Type B pancreatic cell (in vitro differentiated cells): Measurements from ENCODE around the gene KCNK2. TPM values are rescaled to one million over a fixed set of nuclear protein-coding genes. Genes with fewer than 3 reads are reported as not detected.

Experiments used
- DNase-seq: peaks from one replicate; pipeline ENCODE4 v3.0.0; 2021; ENCODE audit warnings: mixed read lengths; ENCODE audit not compliant: unreplicated experiment; ENCODE audit errors: extremely low spot score
- H3K27ac Mint-ChIP-seq: 2 replicates; pipeline ENCODE4 v1.8.0; 2021; ENCODE audit warnings: mild to moderate bottlenecking, mixed read lengths
- H3K27me3 Mint-ChIP-seq: 2 replicates; pipeline ENCODE4 v1.8.0; 2021; ENCODE audit warnings: mixed read lengths
- H3K36me3 Mint-ChIP-seq: 2 replicates; pipeline ENCODE4 v1.8.0; 2021; ENCODE audit warnings: mixed read lengths
- H3K4me1 Mint-ChIP-seq: one replicate; pipeline ENCODE4 v1.8.0; 2021; ENCODE audit warnings: mixed read lengths; ENCODE audit not compliant: unreplicated experiment
- H3K4me3 Mint-ChIP-seq: 2 replicates; pipeline ENCODE4 v1.8.0; 2021; ENCODE audit warnings: mild to moderate bottlenecking, mixed read lengths
- H3K9me3 Mint-ChIP-seq: 2 replicates; pipeline ENCODE4 v1.8.0; 2021; ENCODE audit warnings: mixed read lengths
- total RNA-seq: library from RNA; stranded (reverse); gene quantifications from 2 replicates; pipeline ENCODE4 v1.2.1, GENCODE V29; 2021; ENCODE audit warnings: low replicate concordance
- TF ChIP-seq, protein P1 (sequence below): fragments of 200-600 bp; sonication (generic); conservative IDR thresholded peaks from 2 replicates; pipeline ENCODE4 v1.5.0; 2021; ENCODE audit warnings: antibody characterized with exemption, mild to moderate bottlenecking

The KCNK2 gene
- total RNA-seq, 1 donor from 2014 or later = 7.1 TPM

DNA sequence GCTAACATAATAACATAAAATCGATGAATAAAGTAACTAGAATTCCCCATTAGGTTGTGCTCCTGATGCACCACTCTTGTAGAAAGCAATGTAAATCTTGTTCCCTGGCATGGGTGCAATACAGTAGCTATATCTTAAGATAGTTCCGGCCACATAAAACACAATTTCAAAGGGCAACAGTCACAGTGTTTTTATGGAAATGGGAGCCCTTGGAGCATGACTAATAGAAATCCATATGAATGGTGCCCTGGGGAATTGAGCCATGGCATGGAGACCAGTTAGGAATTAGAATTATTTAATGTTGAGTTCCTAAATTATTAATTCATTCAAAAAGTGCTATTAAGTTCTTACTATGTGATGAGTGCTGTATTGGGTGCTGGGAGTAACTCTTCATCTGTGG lies 118.7 kb downstream of the KCNK2 start:
- no peaks in the 10 kb centered on the region for H3K27me3 Mint-ChIP-seq
- H3K36me3 Mint-ChIP-seq = no peaks in the 10 kb centered on the region
- no peaks in the 10 kb centered on the region for H3K9me3 Mint-ChIP-seq
- no peak overlapping the region for H3K4me3 Mint-ChIP-seq
- DNase-seq = no peak
- TF ChIP-seq, protein P1, sequence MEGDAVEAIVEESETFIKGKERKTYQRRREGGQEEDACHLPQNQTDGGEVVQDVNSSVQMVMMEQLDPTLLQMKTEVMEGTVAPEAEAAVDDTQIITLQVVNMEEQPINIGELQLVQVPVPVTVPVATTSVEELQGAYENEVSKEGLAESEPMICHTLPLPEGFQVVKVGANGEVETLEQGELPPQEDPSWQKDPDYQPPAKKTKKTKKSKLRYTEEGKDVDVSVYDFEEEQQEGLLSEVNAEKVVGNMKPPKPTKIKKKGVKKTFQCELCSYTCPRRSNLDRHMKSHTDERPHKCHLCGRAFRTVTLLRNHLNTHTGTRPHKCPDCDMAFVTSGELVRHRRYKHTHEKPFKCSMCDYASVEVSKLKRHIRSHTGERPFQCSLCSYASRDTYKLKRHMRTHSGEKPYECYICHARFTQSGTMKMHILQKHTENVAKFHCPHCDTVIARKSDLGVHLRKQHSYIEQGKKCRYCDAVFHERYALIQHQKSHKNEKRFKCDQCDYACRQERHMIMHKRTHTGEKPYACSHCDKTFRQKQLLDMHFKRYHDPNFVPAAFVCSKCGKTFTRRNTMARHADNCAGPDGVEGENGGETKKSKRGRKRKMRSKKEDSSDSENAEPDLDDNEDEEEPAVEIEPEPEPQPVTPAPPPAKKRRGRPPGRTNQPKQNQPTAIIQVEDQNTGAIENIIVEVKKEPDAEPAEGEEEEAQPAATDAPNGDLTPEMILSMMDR = no peak
- no peaks in the 10 kb centered on the region for H3K4me1 Mint-ChIP-seq
- no peak overlapping the region for H3K27ac Mint-ChIP-seq

DNA sequence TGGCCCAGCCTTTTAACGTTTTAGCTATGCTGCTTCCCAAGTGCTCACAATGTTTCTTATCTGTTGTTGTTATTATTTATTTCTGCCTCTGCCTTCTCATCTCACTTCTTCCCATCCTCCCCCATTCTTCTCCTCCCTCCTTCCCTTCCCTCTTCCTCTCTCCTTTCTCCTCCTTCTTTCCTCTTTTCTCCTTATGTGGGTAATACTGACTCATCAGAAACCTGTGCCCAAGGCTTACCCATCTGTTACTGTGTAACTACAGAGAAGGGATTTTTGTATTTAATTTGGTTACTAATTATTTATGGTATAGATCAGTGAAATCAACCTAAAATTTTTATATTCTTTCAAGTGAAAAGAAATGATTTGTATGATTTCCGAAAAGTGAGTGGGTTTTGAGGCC lies 120.3 kb downstream of the KCNK2 start:
- H3K27me3 Mint-ChIP-seq = no peaks in the 10 kb centered on the region
- no peaks in the 10 kb centered on the region for H3K36me3 Mint-ChIP-seq
- no peak overlapping the region for H3K4me3 Mint-ChIP-seq

DNA sequence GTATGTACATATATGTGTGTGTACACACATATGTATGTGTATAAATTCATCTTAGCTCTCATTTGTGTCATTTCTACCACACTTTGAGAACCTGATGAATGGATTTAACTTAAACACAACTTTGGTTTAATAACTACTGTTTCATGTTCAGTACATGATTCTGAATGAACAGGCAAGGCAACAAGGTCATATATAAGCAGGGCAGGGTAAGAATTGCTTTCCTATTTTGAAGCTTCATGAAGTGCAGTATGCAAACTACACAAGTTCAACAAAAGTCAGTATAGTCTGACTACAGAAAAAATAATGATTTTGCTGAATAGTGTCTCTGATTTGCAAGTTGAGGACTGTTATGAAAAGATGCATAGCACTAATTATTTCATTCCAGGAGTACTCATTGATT lies 127.6 kb downstream of the KCNK2 start:
- Mint-ChIP-seq H3K4me3 (no peak overlapping the region), H3K36me3 (no peaks in the 10 kb centered on the region), H3K27ac (no peak overlapping the region), H3K27me3 (peaks cover 4% of the 10 kb centered on the region), H3K4me1 (no peaks in the 10 kb centered on the region), H3K9me3 (no peaks in the 10 kb centered on the region)
- TF ChIP-seq, protein P1 = no peak
- DNase-seq = no peak

More for the DNA sequence above, 120.3 kb downstream of the KCNK2 start:
- TF ChIP-seq, protein P1 = no peak
- DNase-seq = no peak
- Mint-ChIP-seq H3K4me1 (no peaks in the 10 kb centered on the region), H3K9me3 (no peaks in the 10 kb centered on the region), H3K27ac (no peak overlapping the region)

DNA sequence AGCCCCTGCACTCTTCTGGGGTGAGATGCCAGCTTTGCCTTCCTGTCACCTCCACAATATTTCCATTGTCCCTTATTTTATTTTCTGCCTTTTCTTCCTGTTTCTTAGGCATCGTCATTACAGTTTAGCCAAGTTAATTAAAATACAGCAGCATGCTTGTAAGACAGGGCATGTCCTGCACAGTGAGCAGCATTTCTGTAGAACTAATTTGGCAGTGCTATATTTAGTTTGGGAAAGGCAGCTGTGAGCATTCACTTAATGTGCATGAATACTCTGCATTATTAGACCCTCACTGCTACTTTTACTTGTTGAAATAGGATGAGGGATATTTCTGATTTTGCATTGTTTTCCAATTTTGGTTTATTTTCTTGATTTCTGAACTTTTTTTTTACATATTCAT lies 133.3 kb downstream of the KCNK2 start:
- H3K27ac Mint-ChIP-seq = no peak overlapping the region
- H3K9me3 Mint-ChIP-seq = no peaks in the 10 kb centered on the region
- DNase-seq = no peak
- H3K27me3 Mint-ChIP-seq = peaks cover 4% of the 10 kb centered on the region
- H3K4me3 Mint-ChIP-seq = no peak overlapping the region
- no peaks in the 10 kb centered on the region for H3K36me3 Mint-ChIP-seq
- TF ChIP-seq, protein P1 = no peak
- no peaks in the 10 kb centered on the region for H3K4me1 Mint-ChIP-seq

DNA sequence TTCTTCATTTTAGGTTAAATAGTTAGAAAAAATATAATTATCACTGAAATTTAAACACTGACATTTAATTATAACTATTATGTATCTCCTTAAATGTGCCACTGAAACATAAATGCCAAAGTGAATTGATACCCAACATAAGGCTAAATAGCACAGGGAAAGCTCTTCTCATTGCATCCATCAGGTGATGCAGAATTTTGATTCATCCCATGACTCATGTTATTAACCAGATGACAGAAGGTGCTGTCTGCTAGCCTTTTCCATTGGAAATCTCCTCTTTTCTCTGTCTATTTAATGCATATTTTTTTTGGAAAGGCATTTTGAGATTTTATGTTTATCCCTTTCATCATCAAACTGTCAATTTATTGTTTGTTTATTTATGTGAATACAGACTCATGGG lies 136.8 kb downstream of the KCNK2 start:
- no peak for DNase-seq
- Mint-ChIP-seq H3K27ac (no peak overlapping the region), H3K36me3 (no peaks in the 10 kb centered on the region), H3K4me1 (no peaks in the 10 kb centered on the region), H3K4me3 (no peak overlapping the region), H3K9me3 (no peaks in the 10 kb centered on the region), H3K27me3 (no peaks in the 10 kb centered on the region)
- TF ChIP-seq, protein P1 = no peak

DNA sequence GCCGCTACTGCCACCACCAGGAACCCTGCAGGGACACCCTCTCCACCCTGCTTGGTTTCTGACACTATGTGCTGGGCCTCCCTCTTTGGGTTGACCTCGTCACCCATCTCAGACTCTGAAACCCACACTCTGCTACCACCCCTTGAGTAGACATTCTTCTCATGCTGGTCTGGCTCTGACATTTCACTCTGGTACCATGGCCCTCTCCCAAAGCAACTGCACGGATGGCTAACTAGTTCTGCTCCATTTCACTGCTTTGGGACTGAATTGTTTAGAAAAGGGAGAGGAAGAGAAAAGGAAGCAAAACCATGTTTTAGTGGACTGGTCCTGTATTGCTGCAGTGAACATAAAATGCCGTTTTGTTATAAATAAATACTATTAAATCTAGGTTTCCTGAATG lies 137.8 kb downstream of the KCNK2 start:
- Mint-ChIP-seq H3K27ac (no peak overlapping the region), H3K9me3 (no peaks in the 10 kb centered on the region), H3K36me3 (no peaks in the 10 kb centered on the region)

More for the DNA sequence above, 137.8 kb downstream of the KCNK2 start:
- H3K4me3 Mint-ChIP-seq = no peak overlapping the region
- no peaks in the 10 kb centered on the region for H3K4me1 Mint-ChIP-seq
- no peaks in the 10 kb centered on the region for H3K27me3 Mint-ChIP-seq
- no peak for DNase-seq
- TF ChIP-seq, protein P1 = no peak
